Right lobe of liver (tissue), 6 donors: ENCODE data around the gene DOCK3. TPM values are rescaled to one million over a fixed set of nuclear protein-coding genes. Genes with fewer than 3 reads are reported as not detected.

Experiments used
- ATAC-seq, 4 donors: fragments of 200-7000 bp; cut with Tn5 transposase; one replicate each; pipeline ENCODE4 v1.9.1; 2020; ENCODE audit warnings: mild to moderate bottlenecking in 4 of 4, moderate library complexity in 4 of 4
- DNase-seq, 3 donors: peaks; one replicate each; pipeline ENCODE4 v3.0.0-alpha.2; 2020
- H3K27ac ChIP-seq, 3 donors: fragments of 200-600 bp; one replicate each; pipeline ENCODE4 v1.8.0; 2022
- H3K27me3 ChIP-seq, 2 donors: fragments of 200-600 bp; one replicate each; pipeline ENCODE4 v1.8.0; 2022
- H3K36me3 ChIP-seq, 4 donors: fragments of 200-600 bp; sonication (generic) in 1 of 4; one replicate each; pipeline versions ENCODE4 v1.5.1 to v1.8.0; 2017 to 2022; ENCODE audit warnings: control low read depth in 1 of 4
- H3K4me1 ChIP-seq, 4 donors: fragments of 200-600 bp; sonication (generic) in 1 of 4; one replicate each; pipeline versions ENCODE4 v1.5.1 to v1.8.0; 2017 to 2022; ENCODE audit warnings: control low read depth in 1 of 4
- H3K4me3 ChIP-seq, 3 donors: fragments of 200-600 bp; one replicate each; pipeline ENCODE4 v1.8.0; 2022
- H3K9me3 ChIP-seq, 4 donors: fragments of 200-600 bp; sonication (generic) in 1 of 4; one replicate each; pipeline versions ENCODE4 v1.5.1 to v1.8.0; 2017 to 2022; ENCODE audit warnings: control low read depth in 1 of 4
- POLR2A ChIP-seq: fragments of 450-650 bp; IDR thresholded peaks from one replicate; pipeline ENCODE4 v1.6.1; 2017; ENCODE audit warnings: antibody characterized with exemption, mild to moderate bottlenecking
- WGBS: methylation state at CpG from one replicate; pipeline ENCODE4 v1.1.6; 2018; ENCODE audit warnings: low coverage, low lambda C conversion rate; ENCODE audit not compliant: insufficient coverage; ENCODE audit errors: missing lambda C conversion rate; 5-methylcytosine and 5-hydroxymethylcytosine counted together
- intact Hi-C, 2 donors: fragments of 100-400 bp; cut with DNase I; formaldehyde crosslinking; loops; one replicate each; pipeline versions ENCODE4 v1.11.2 to v1.14.1; 2022
- total RNA-seq, 6 experiments: library from RNA; depleted of rRNA in 2 of 6; stranded (reverse); fragments of >200 nt in 2 of 6; fragmentation: NEBNext Ultra II Directional in 3 of 6; extraction: Animal tissue kit (Norgen Biotek cat#: 25700) in 3 of 6; gene quantifications; one replicate each; pipeline versions ENCODE4 v1.1.0 to v1.2.4, GENCODE V29; 2016 to 2023
- TF ChIP-seq, protein P1 (sequence below), 4 donors: fragments of 200-600 bp in 3 of 4; fragments of 450-650 bp in 1 of 4; IDR thresholded peaks; one replicate each; pipeline versions ENCODE4 v1.5.1 to v1.8.0; 2016 to 2022; ENCODE audit warnings: antibody characterized with exemption in 4 of 4, mild to moderate bottlenecking in 2 of 4
- donor health status: DM: no; HTN: yes; CAD: no.
- donor health status: DM: no; HTN: no; CAD: no.
- donor health status: DM: no; HTN: no; CAD: no.
- donor health status: DM: no; HTN: yes; CAD: no.
- donor health status: DM: no; HTN: yes; CAD: no.

DOCK3 gene
- total RNA-seq, 6 experiments from 2014 or later, result 0.04 to 0.06 (median 0.06) TPM; not detected in 3

- Histone ChIP-seq H3K27ac (no peak overlapping the region), H3K9me3 (no peaks in the 10 kb centered on the region), H3K36me3 (peaks cover 0 to 26% (median 14%) of the 10 kb centered on the region in 4 donors), H3K27me3 (no peaks in the 10 kb centered on the region), H3K4me3 (no peak overlapping the region), H3K4me1 (peaks cover 0 to 62% (median 24%) of the 10 kb centered on the region in 4 donors)
- DNase-seq, result no peak
- 50% methylated on average over 3 of the region's 6 CpGs for WGBS
- intact Hi-C loops, result no loop called here
- TF ChIP-seq POLR2A, result no peak
- TF ChIP-seq, protein P1, sequence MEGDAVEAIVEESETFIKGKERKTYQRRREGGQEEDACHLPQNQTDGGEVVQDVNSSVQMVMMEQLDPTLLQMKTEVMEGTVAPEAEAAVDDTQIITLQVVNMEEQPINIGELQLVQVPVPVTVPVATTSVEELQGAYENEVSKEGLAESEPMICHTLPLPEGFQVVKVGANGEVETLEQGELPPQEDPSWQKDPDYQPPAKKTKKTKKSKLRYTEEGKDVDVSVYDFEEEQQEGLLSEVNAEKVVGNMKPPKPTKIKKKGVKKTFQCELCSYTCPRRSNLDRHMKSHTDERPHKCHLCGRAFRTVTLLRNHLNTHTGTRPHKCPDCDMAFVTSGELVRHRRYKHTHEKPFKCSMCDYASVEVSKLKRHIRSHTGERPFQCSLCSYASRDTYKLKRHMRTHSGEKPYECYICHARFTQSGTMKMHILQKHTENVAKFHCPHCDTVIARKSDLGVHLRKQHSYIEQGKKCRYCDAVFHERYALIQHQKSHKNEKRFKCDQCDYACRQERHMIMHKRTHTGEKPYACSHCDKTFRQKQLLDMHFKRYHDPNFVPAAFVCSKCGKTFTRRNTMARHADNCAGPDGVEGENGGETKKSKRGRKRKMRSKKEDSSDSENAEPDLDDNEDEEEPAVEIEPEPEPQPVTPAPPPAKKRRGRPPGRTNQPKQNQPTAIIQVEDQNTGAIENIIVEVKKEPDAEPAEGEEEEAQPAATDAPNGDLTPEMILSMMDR (IDR thresholded peaks at IDR 0.05), result no peak
- ATAC-seq, result no peak
These were observed 713.7 kb downstream of the DOCK3 start for GRCh38 chr3:51388286-51389029.

GRCh38 chr3:51389423-51390183, 714.9 kb downstream of the DOCK3 start:
- Histone ChIP-seq H3K9me3 (no peaks in the 10 kb centered on the region), H3K27me3 (no peaks in the 10 kb centered on the region), H3K4me3 (no peak overlapping the region), H3K36me3 (peaks cover 0 to 34% (median 17%) of the 10 kb centered on the region in 4 donors), H3K4me1 (peaks cover 0 to 60% (median 23%) of the 10 kb centered on the region in 4 donors), H3K27ac (no peak overlapping the region)
- no peak for TF ChIP-seq POLR2A
- TF ChIP-seq, protein P1 (IDR thresholded peaks at IDR 0.05), result peak; percentile 45 to 69 (median 62)
- ATAC-seq (no peak), DNase-seq (peak; percentile 39 to 64 (median 63))
- intact Hi-C loops, result loop anchor here (10.0 kb wide), 2 partner anchors 105 to 115 kb away; partner anchors contain the start of gene DCAF1 (in 1 of the 2)
- WGBS, result 44% methylated on average over 6 of the region's 6 CpGs

- DNase-seq (no peak), ATAC-seq (no peak)
- Histone ChIP-seq H3K9me3 (no peaks in the 10 kb centered on the region), H3K27ac (peak overlapping the region in 1 of 3 donors; percentile 30), H3K4me1 (peaks cover 0 to 60% (median 23%) of the 10 kb centered on the region in 4 donors), H3K4me3 (peak overlapping the region; percentile 21 to 82 (median 77)), H3K27me3 (no peaks in the 10 kb centered on the region), H3K36me3 (peaks cover 0 to 34% (median 19%) of the 10 kb centered on the region in 4 donors)
- 65% methylated on average over 11 of the region's 29 CpGs for WGBS
- no peak for TF ChIP-seq POLR2A
- TF ChIP-seq, protein P1 (IDR thresholded peaks at IDR 0.05), result no peak
- intact Hi-C loops, result loop anchor here (10.0 kb wide), 2 partner anchors 104 to 114 kb away; partner anchors contain the start of gene DCAF1 (in 1 of the 2)
These were observed 715.7 kb downstream of the DOCK3 start for GRCh38 chr3:51390246-51391074.

DNA sequence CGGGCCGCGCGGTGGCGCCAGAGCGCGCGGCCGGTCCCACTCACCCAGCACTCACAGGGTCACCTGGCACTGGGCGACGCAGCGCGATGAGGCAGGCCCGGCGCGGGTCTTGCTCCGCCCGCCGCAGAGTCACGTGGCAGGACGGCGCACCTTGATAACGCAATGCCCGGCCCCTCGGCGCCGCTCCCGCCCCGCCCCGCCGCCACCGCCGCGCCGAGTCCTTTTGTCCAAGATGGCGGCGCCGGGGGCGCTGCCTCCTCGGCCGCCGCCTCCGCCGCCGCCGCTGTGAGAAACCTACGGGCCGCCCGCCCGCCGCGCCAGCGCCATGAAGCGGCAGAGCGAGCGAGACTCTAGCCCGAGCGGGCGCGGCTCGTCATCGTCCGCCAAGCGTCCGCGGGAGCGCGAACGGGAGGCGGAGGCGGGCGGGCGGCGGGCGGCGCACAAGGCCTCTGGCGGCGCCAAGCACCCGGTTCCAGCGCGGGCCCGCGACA, 716.4 kb downstream of the DOCK3 start, which contains the start of gene RBM15B:
Gene RBM15B (plus strand): TSS at position 211 of the 491 bp plus-strand sequence. CDS start 115 bp downstream, at position 326.
- H3K27me3 ChIP-seq, result no peaks in the 10 kb centered on the region
- H3K9me3 ChIP-seq, result no peaks in the 10 kb centered on the region
- TF ChIP-seq, protein P1 (IDR thresholded peaks at IDR 0.05), result peak; percentile 82 to 96 (median 95)
- peak; percentile 80 for TF ChIP-seq POLR2A
- H3K4me1 ChIP-seq, result peaks cover 0 to 57% (median 23%) of the 10 kb centered on the region in 4 donors
- H3K4me3 ChIP-seq, result peak within 1 kb of the TSS; percentile 63 to 82 (median 77)
- DNase-seq, result peak; percentile 99
- intact Hi-C loops, result loop anchor here (10.0 kb wide), 2 partner anchors 104 to 114 kb away; partner anchors contain the start of gene DCAF1 (in 1 of the 2)
- ATAC-seq, result peak; percentile 93 to 98 (median 96)
- 0% methylated on average over 4 of the region's 83 CpGs for WGBS
- peaks cover 0 to 38% (median 22%) of the 10 kb centered on the region in 4 donors for H3K36me3 ChIP-seq
- H3K27ac ChIP-seq, result peak within 1 kb of the TSS; percentile 36 to 78 (median 76)
